Activated T-helper 17 cell treated with anti-CD3 and anti-CD28 coated beads, Interleukin-2, amount 50 U/mL, for 72 hours (primary cell): ENCODE measurements around the gene APPL2. TPM values are rescaled to one million over a fixed set of nuclear protein-coding genes. Genes with fewer than 3 reads are reported as not detected.
"Not testable (repeated sequence)": the region's sequence is repeated elsewhere in the genome, so short reads cannot be mapped to it uniquely, and the experiment has no call there.

Experiments used
- ATAC-seq: fragments of 150-1000 bp; cut with Tn5 transposase; replicated peaks from 2 replicates; pipeline ENCODE4 v1.10.0; 2021; ENCODE audit warnings: mild to moderate bottlenecking, moderate library complexity
- H3K27ac Mint-ChIP-seq: one replicate; pipeline ENCODE4 v1.8.0; 2022; ENCODE audit warnings: mixed read lengths
- H3K27me3 Mint-ChIP-seq: one replicate; pipeline ENCODE4 v1.8.0; 2022; ENCODE audit warnings: mixed read lengths
- H3K36me3 Mint-ChIP-seq: one replicate; pipeline ENCODE4 v1.8.0; 2022; ENCODE audit warnings: low read depth, mild to moderate bottlenecking, mixed read lengths
- H3K4me1 Mint-ChIP-seq: one replicate; pipeline ENCODE4 v1.8.0; 2022; ENCODE audit warnings: mixed read lengths
- H3K4me3 Mint-ChIP-seq: one replicate; pipeline ENCODE4 v1.8.0; 2022; ENCODE audit warnings: mild to moderate bottlenecking, mixed read lengths
- H3K9me3 Mint-ChIP-seq: one replicate; pipeline ENCODE4 v1.8.0; 2022; ENCODE audit warnings: mixed read lengths
- total RNA-seq, 2 donors: library from RNA; stranded (reverse); gene quantifications; one replicate each; pipeline ENCODE4 v1.2.3, GENCODE V29; 2022

Gene APPL2
- total RNA-seq, 2 donors from 2014 or later = 16.7 to 23.5 TPM

DNA sequence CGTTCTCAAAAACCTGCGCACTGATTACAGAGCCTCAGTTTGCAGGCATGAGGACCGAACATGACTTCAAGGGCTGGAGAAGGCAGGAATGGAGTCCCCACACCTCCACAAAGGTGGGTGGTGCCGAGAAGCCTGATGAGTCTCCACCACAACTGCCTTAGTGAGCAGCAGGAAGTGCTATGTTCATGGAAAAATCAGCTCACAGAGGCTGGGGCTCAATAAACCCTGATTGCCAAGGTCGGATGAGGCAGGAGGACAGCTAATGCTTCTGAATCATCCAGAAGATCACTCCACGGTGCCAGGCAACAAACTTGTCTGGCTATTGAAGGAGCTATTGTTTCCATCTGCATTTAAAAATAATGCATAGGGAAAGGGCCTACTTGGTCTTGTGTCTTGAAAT is 31.1 kb downstream of the APPL2 start:
- H3K27ac Mint-ChIP-seq = peak overlapping the region; percentile 95
- H3K36me3 Mint-ChIP-seq = peaks cover 76% of the 10 kb centered on the region
- H3K4me1 Mint-ChIP-seq = peaks cover 10% of the 10 kb centered on the region
- H3K27me3 Mint-ChIP-seq = no peaks in the 10 kb centered on the region
- H3K4me3 Mint-ChIP-seq = peak overlapping the region; percentile 54
- ATAC-seq = peak; percentile 97
- H3K9me3 Mint-ChIP-seq = no peaks in the 10 kb centered on the region

DNA sequence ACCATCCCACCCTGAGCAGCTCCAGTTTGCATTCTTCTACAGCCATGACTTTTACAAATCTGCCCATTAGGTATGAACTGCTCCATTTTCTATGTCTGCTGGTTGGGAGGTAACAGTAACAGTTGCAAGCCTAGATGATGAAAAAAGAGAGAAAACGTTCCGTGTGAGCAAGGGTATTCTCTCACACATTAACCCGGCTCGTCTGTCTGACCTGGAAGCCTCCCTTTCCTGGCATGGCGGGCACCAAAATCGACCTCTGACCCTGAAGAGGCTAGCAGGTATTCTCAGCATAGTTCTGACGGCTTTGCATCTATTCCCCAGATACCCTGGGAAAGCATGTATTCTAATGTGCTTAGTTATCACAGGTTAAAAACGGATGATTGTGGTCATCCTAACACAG is 31.8 kb downstream of the APPL2 start:
- Mint-ChIP-seq H3K9me3 (no peaks in the 10 kb centered on the region), H3K27ac (peak overlapping the region; percentile 95), H3K4me3 (no peak overlapping the region), H3K36me3 (peaks cover 72% of the 10 kb centered on the region), H3K4me1 (peaks cover 10% of the 10 kb centered on the region), H3K27me3 (no peaks in the 10 kb centered on the region)
- no peak for ATAC-seq

DNA sequence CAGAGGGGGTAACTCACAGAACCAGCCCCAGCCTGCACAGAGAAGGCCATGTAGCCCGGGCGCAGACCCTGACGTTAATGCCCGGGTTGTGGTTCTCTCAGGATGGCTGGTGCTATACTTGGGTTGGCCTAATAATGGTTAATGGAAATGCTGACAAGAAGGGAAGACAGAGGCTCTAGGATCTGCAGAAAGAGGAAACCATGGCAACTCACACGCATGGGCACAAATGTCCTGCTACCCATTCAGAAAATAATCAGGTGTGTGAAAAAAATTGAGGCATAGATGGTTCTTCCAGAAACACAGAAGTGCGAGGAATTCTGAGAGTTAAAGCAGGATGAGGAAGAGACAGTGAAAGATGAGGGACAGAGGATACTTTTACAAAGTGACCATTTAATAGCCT is 33.8 kb downstream of the APPL2 start:
- H3K27ac Mint-ChIP-seq = peak overlapping the region; percentile 43

DNA sequence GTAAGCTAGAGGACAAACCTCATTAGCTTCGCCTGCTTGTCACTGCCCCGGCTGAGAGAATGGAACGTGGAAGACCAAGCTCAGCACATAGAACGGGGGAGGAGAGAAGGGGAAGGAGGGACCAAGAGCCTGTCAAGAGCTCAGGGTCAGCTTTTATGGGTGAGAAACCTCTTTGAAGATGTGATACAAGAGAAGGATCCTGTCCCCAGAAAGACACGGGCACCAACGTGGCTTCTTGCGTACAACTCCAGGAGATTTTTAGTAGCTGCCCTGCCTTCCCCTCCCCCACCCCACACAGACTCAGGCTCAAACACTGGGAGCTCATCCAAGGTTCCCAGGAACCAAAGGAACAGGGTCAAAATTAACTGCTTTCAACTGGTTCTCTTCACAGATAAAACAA is 34.7 kb downstream of the APPL2 start:
- Mint-ChIP-seq H3K27ac (no peak overlapping the region), H3K9me3 (no peaks in the 10 kb centered on the region), H3K27me3 (no peaks in the 10 kb centered on the region), H3K36me3 (peaks cover 56% of the 10 kb centered on the region), H3K4me1 (peaks cover 10% of the 10 kb centered on the region), H3K4me3 (no peak overlapping the region)
- no peak for ATAC-seq

More for the DNA sequence above, 33.8 kb downstream of the APPL2 start:
- Mint-ChIP-seq H3K9me3 (no peaks in the 10 kb centered on the region), H3K4me1 (peaks cover 10% of the 10 kb centered on the region), H3K27me3 (no peaks in the 10 kb centered on the region), H3K4me3 (no peak overlapping the region), H3K36me3 (peaks cover 64% of the 10 kb centered on the region)
- ATAC-seq = no peak

DNA sequence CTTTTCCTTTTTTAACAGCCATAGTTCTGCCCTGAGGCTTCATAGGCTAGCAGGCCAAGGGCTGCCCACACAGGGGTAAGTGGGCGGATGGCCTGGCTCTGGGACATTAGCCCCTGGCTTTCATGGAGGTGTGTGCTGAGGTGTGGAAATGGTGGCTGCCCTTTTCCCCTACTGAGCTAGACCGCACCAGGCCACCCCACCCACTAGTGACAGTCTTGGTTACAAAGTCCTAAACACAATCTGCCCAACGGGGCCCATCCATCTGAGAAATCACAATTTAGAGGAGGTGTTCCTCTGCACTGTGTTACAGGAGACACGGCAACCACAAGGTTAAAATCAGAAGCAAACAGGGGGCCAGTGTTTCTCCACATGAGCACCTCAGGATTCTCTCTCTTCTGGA is 35.6 kb downstream of the APPL2 start:
- H3K9me3 Mint-ChIP-seq = no peaks in the 10 kb centered on the region
- no peaks in the 10 kb centered on the region for H3K27me3 Mint-ChIP-seq
- peaks cover 54% of the 10 kb centered on the region for H3K36me3 Mint-ChIP-seq
- ATAC-seq = no peak
- H3K4me3 Mint-ChIP-seq = no peak overlapping the region
- peaks cover 10% of the 10 kb centered on the region for H3K4me1 Mint-ChIP-seq
- H3K27ac Mint-ChIP-seq = peak overlapping the region; percentile 33

DNA sequence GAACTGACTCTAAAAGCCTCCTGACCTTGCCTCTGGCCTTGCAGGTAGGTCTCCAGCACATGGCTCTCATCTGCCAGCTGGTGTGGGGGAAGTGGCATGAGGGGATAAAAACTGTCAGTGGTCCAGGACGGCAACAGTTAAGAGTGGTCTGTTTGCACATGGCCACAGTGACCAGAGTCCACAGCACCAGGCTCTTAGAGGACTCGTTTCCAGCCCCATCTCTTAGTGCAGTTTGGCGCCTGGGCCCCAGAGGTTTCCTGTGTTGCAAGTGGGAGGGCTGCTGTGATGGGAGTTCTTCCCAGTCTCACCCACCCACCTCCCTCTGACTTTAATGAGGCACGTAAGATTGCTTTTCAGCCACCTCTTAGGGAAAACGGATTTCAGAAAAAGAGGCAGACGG is 37.0 kb downstream of the APPL2 start:
- H3K9me3 Mint-ChIP-seq = no peaks in the 10 kb centered on the region
- no peak overlapping the region for H3K27ac Mint-ChIP-seq
- H3K4me3 Mint-ChIP-seq = no peak overlapping the region

DNA sequence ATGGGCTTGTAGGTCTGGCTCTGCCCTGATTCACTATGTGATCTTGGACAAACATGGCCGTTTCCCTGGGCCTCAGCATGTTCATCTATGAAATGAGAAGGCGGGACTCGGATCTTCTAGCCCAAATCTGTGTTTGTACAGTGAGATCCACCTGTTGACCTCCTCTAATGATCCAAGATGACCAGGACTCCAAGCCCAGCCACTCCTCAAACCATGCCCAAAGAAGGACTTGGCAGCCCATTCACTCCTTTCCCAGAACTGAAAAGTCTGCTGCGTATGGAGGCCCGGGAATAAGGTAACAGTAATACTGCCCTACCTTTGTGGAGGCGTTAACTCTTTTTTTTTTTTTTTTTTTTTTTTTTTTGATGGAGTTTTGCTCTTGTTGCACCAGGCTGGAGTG is 39.9 kb downstream of the APPL2 start:
- ATAC-seq = no peak
- Mint-ChIP-seq H3K9me3 (no peaks in the 10 kb centered on the region), H3K4me3 (no peak overlapping the region), H3K27ac (no peak overlapping the region), H3K36me3 (peaks cover 63% of the 10 kb centered on the region), H3K27me3 (no peaks in the 10 kb centered on the region), H3K4me1 (peaks cover 7% of the 10 kb centered on the region)

More for the DNA sequence above, 37.0 kb downstream of the APPL2 start:
- Mint-ChIP-seq H3K36me3 (peaks cover 54% of the 10 kb centered on the region), H3K4me1 (no peaks in the 10 kb centered on the region), H3K27me3 (no peaks in the 10 kb centered on the region)
- no peak for ATAC-seq

DNA sequence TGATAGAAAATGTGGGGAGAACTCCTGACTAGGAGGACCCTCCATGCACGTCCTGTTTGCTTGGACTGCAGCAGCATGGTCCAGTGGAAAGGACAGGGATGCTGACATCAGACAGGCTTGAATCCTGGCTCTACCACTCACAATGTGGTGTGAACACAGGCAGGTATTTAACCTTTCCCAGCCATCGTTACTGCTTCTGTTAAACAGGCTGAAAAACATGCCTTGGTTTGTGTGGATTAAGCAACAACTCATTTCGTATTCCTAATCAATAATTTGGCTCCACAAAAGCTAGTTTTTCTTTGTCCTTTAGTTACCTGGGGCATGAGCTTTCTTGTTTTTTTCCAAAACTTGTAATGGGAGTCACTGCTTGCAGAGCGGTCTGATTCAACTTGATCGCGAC is 41.0 kb downstream of the APPL2 start:
- Mint-ChIP-seq H3K36me3 (peaks cover 74% of the 10 kb centered on the region), H3K27ac (no peak overlapping the region), H3K4me3 (no peak overlapping the region), H3K27me3 (no peaks in the 10 kb centered on the region), H3K9me3 (no peaks in the 10 kb centered on the region), H3K4me1 (peaks cover 7% of the 10 kb centered on the region)
- ATAC-seq = no peak

DNA sequence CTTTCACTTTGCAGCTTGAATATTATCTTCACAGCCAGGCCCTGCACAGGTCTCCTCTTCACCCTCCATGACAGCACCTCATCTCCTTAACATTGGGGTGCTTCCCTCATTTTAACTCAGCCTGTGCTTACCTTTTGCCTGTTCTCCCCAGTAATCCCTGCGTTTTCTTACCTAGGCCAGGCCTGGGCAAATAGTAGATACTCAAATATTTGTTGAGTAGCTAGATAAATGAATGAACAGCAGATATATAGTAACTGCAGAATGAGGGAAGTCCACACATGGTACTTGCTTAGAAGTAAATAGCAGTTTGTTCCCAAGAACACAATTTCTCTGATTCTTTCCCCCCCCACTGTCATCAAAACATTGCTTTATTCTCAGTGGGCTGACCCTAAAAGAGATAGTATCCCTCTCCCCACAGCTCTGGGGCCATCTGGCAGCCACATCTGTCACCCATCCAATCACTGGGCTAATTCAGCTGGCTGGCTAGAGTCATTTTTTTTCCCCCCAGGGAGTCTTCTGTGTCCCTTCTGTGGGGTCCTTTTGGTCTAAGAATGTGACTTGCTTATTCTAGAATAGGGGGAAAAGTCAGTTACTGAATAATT is 43.2 kb downstream of the APPL2 start:
- H3K4me1 Mint-ChIP-seq = peaks cover 7% of the 10 kb centered on the region
- ATAC-seq = no peak
- no peaks in the 10 kb centered on the region for H3K27me3 Mint-ChIP-seq
- peaks cover 90% of the 10 kb centered on the region for H3K36me3 Mint-ChIP-seq
- no peak overlapping the region for H3K4me3 Mint-ChIP-seq
- H3K27ac Mint-ChIP-seq = peak overlapping the region; percentile 45
- H3K9me3 Mint-ChIP-seq = no peaks in the 10 kb centered on the region

DNA sequence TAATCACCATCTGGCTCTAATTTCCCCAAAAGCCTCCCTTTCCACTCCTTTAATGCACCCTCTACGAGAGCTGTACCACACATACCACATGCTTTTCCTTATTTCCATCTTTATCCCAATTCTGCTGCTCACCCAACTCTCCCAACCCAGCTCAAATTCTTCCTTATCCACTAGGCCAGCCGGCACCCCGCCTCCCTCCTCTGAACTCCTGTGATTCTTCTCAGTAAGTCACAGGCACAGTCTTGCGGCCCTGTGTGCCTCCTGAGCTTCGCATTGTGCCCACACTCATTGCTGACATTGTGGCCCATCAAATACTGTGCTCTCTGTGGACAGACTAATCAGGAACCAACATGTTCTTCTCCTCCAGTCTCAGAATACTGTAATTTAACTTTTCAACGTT is 45.4 kb downstream of the APPL2 start:
- Mint-ChIP-seq H3K27me3 (no peaks in the 10 kb centered on the region), H3K36me3 (peaks cover 99% of the 10 kb centered on the region), H3K27ac (peak overlapping the region; percentile 45), H3K9me3 (no peaks in the 10 kb centered on the region), H3K4me1 (peaks cover 7% of the 10 kb centered on the region), H3K4me3 (no peak overlapping the region)
- ATAC-seq = no peak

DNA sequence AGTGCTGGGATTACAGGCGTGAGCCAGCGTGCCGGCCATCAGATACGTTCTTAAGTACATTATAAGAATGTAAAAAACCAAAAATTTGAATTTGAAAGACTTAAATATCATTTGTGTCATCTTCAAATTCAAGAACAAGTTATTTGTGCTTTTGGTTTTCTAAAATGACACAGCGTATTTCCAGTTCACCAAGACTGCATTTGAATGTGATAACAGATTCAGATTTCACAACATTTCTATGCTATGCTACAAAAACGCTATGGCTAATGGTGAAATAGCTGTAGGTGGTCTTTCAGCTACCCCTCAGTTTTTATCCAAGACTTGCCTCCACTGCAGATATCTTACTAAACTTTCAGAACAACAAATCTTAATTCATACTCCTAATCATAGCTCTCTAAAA is 46.7 kb downstream of the APPL2 start:
- H3K27me3 Mint-ChIP-seq = no peaks in the 10 kb centered on the region
- H3K4me1 Mint-ChIP-seq = peaks cover 7% of the 10 kb centered on the region
- ATAC-seq = no peak
- H3K27ac Mint-ChIP-seq = no peak overlapping the region
- H3K36me3 Mint-ChIP-seq = peaks cover 99% of the 10 kb centered on the region
- H3K4me3 Mint-ChIP-seq = no peak overlapping the region
- H3K9me3 Mint-ChIP-seq = no peaks in the 10 kb centered on the region

DNA sequence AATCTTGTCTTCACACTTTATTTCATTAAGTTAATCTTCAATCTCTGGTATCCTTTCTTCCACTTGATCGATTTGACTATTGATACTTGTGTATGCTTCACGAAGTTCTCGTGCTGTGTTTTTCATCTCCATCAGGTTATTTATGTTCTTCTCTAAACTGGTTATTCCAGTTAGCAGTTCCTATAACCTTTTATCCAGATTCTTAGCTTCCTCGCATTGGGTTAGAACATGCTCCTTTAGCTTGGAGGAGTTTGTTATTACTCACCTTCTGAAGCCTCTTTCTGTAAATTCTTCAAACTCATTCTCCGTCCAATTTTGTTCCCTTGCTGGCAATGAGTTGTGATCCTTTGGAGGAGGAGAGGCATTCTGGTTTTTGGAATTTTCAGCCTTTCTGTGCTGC is 52.0 kb downstream of the APPL2 start:
- H3K4me3 Mint-ChIP-seq, H3K27me3 Mint-ChIP-seq, H3K9me3 Mint-ChIP-seq, ATAC-seq: not testable (repeated sequence)
- peaks cover 13% of the 10 kb centered on the region for H3K4me1 Mint-ChIP-seq
- H3K36me3 Mint-ChIP-seq = peaks cover 99% of the 10 kb centered on the region
- H3K27ac Mint-ChIP-seq = peak overlapping the region; percentile 55

DNA sequence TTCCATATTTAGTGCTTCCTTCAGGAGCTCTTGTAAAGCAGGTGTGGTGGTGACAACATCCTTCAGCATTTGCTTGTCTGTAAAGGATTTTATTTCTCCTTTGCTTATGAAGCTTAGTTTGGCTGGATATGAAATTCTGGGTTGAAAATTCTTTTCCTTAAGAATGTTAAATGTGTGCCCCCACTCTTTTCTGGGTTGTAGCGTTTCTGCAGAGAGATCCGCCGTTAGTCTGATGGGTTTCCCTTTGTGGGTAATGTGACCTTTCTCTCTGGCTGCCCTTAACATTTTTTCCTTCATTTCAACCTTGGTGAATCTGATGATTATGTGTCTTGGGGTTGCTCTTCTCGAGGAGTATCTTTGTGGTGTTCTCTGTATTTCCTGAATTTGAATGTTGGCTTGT is 52.6 kb downstream of the APPL2 start:
- H3K4me1 Mint-ChIP-seq = peaks cover 13% of the 10 kb centered on the region
- not testable (repeated sequence) for ATAC-seq, H3K4me3 Mint-ChIP-seq, H3K27me3 Mint-ChIP-seq, H3K9me3 Mint-ChIP-seq
- H3K36me3 Mint-ChIP-seq = peaks cover 99% of the 10 kb centered on the region
- peak overlapping the region; percentile 55 for H3K27ac Mint-ChIP-seq

DNA sequence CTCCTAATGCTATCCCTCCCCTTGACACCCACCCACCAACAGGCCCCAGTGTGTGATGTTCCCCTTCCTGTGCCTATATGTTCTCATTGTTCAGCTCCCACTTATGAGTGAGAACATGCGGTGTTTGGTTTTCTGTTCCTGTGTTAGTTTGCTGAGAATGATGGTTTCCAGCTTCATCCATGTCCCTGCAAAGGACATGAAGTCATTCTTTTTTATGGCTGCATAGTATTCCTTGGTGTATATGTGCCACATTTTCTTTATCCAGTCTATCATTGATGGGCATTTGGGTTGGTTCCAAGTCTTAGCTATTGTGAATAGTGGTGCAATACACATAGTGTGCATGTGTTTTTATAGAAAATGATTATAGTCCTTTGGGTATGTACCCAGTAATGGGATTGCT is 56.9 kb downstream of the APPL2 start:
- H3K4me3 Mint-ChIP-seq, H3K9me3 Mint-ChIP-seq, H3K27me3 Mint-ChIP-seq, ATAC-seq, H3K27ac Mint-ChIP-seq: not testable (repeated sequence)
- Mint-ChIP-seq H3K36me3 (peaks cover 92% of the 10 kb centered on the region), H3K4me1 (peaks cover 13% of the 10 kb centered on the region)

DNA sequence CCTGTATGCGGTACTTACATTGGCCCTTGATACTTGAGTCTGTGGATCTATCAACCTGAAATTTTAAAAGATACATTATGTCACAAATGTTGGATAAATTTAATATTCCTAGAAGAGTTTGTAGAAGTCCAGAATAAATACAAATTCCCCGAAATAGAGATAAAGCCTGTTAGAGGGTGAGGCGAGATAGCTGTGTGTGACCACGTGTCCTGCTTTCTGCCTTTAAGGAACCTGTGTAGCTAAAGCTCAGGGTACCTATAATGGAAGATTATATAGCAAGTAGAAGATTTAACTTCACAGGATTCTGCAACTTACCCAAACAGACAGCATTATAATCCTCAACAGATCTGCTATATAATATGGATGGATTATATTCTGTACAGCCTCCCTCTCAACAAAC is 58.8 kb downstream of the APPL2 start:
- no peaks in the 10 kb centered on the region for H3K27me3 Mint-ChIP-seq
- no peak overlapping the region for H3K4me3 Mint-ChIP-seq
- peaks cover 92% of the 10 kb centered on the region for H3K36me3 Mint-ChIP-seq
- peaks cover 8% of the 10 kb centered on the region for H3K4me1 Mint-ChIP-seq
- ATAC-seq = no peak
- peaks cover 6% of the 10 kb centered on the region for H3K9me3 Mint-ChIP-seq
- H3K27ac Mint-ChIP-seq = no peak overlapping the region
